Naive thymus-derived CD8-positive, alpha-beta T cell (primary cell): ENCODE data around the gene SRPK2. TPM values are rescaled to one million over a fixed set of nuclear protein-coding genes. Genes with fewer than 3 reads are reported as not detected.

Source experiments
- ATAC-seq, 2 donors: fragments of 150-1000 bp; cut with Tn5 transposase in 1 of 2; sonication (Bioruptor Pico), chemical (Tn5 transposase) in 1 of 2; 1 replicate in 1 of 2; 2 replicates in 1 of 2; pipeline ENCODE4 v1.10.0; 2021; ENCODE audit warnings: mild to moderate bottlenecking in 2 of 2, moderate library complexity in 2 of 2
- POLR2A ChIA-PET: fragments of 350-600 bp; sonication (Branson Sonifier 250); formaldehyde crosslinking; loops from one replicate; lab custom pipeline; 2021; ENCODE audit warnings: antibody characterized with exemption; lab: Charles Lee
- DNase-seq, 10 donors: peaks; one replicate each; pipeline versions ENCODE4 v3.0.0 to v3.0.0-alpha.2; 2020 to 2022
- H3K27ac Mint-ChIP-seq, 10 donors: one replicate each; pipeline ENCODE4 v1.8.0; 2020 to 2022; ENCODE audit warnings: mild to moderate bottlenecking in 10 of 10, mixed read lengths in 10 of 10, moderate library complexity in 4 of 10, inconsistent platforms in 1 of 10
- H3K27me3 Mint-ChIP-seq, 5 donors: one replicate each; pipeline ENCODE4 v1.8.0; 2021 to 2022; ENCODE audit warnings: mixed read lengths in 5 of 5
- H3K36me3 Mint-ChIP-seq, 3 donors: one replicate each; pipeline ENCODE4 v1.8.0; 2020 to 2022; ENCODE audit warnings: mixed read lengths in 3 of 3, mild to moderate bottlenecking in 2 of 3, inconsistent platforms in 1 of 3
- H3K4me1 Mint-ChIP-seq, 4 donors: one replicate each; pipeline ENCODE4 v1.8.0; 2021 to 2022; ENCODE audit warnings: mixed read lengths in 4 of 4
- H3K4me3 Mint-ChIP-seq, 10 donors: one replicate each; pipeline ENCODE4 v1.8.0; 2020 to 2022; ENCODE audit warnings: mild to moderate bottlenecking in 10 of 10, mixed read lengths in 10 of 10, moderate library complexity in 6 of 10, inconsistent platforms in 1 of 10
- H3K9me3 Mint-ChIP-seq, 9 donors: one replicate each; pipeline ENCODE4 v1.8.0; 2020 to 2022; ENCODE audit warnings: mixed read lengths in 9 of 9, mild to moderate bottlenecking in 3 of 9, inconsistent platforms in 1 of 9, moderate library complexity in 1 of 9
- polyA plus RNA-seq, 3 donors: library from polyadenylated mRNA; unstranded; fragments of 300-500 nt; fragmentation: Illumina TruSeq; gene quantifications; one replicate each; pipeline ENCODE4 v1.2.3, GENCODE V29; 2021
- total RNA-seq, 8 experiments: library from RNA in 2 of 8; stranded (reverse) in 2 of 8; gene quantifications; one replicate each; pipeline ENCODE4 v1.2.3 and lab custom pipeline; 2021 to 2026

The SRPK2 gene
- total and polyA plus RNA-seq, 5 experiments from 2014 or later: 39.2 to 47.1 (median 40.4) TPM

DNA sequence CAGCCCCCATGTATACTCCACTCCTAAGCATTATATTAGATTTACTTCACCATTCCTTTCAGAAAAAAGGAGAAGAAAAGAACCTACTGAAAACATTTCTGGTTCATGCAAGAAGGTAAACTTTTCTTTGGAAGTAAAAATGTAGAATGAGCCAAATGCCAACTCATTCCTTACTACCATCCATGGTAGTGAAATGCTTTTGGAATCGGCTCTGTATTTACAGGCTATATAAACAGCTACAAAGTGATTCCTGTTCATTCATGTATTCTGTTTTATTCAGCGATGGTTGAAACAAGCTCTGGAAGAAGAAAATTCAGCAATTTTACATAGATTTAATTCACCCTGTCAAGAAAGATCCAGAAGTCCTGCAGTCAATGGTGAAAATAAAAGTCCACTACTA is 283.1 kb downstream of the SRPK2 start:
- Mint-ChIP-seq H3K4me1 (peaks cover 5 to 11% (median 7%) of the 10 kb centered on the region in 4 donors), H3K9me3 (no peaks in the 10 kb centered on the region), H3K36me3 (peaks cover 9 to 88% (median 16%) of the 10 kb centered on the region in 3 donors), H3K4me3 (no peak overlapping the region), H3K27me3 (no peaks in the 10 kb centered on the region), H3K27ac (peak overlapping the region in 5 of 10 donors; percentile 11 to 79 (median 50))
- POLR2A ChIA-PET: no interaction called here
- ATAC-seq (no peak), DNase-seq (no peak)

DNA sequence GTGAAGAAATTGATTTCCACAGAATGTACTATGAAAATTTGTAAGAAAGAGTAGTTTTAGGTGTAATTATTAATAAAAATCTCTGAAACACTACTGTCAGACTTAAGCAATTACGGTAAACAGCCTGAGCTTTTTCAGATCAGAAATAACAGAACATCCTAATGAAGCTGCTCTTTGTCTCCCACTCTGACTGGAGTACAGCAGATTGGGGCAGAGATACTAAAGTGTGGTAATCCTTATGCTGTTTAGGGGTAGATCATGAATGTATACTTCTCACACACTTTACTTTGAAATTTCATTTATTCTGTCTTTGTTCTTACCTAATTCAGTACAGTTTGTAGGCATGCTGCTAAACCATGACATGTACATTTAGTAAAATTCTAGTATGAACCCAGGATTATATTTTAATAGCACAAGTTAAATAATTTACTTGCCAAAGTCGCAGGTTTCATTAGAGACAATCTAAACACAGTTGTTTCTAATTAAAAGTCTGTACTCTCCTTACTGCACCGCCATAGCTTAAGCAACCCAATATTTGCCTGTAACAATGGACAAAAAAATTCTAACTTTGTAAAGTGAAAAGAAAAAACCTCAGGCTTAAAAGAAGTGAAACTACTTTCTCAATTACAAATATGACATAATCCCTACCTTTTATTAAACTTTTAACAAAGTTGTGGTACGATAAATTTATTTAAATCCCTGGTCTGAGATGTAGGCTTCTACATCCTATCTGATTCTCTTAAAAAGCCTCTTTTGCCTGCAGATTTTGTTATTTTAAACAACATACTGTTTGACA is 286.0 kb downstream of the SRPK2 start:
- H3K4me1 Mint-ChIP-seq: peaks cover 3 to 23% (median 17%) of the 10 kb centered on the region in 4 donors
- H3K4me3 Mint-ChIP-seq: no peak overlapping the region
- DNase-seq: no peak
- peaks cover 4 to 86% (median 16%) of the 10 kb centered on the region in 3 donors for H3K36me3 Mint-ChIP-seq
- peak overlapping the region; percentile 3 to 80 (median 64) for H3K27ac Mint-ChIP-seq
- POLR2A ChIA-PET: no interaction called here
- no peak for ATAC-seq
- no peaks in the 10 kb centered on the region for H3K9me3 Mint-ChIP-seq
- H3K27me3 Mint-ChIP-seq: no peaks in the 10 kb centered on the region

DNA sequence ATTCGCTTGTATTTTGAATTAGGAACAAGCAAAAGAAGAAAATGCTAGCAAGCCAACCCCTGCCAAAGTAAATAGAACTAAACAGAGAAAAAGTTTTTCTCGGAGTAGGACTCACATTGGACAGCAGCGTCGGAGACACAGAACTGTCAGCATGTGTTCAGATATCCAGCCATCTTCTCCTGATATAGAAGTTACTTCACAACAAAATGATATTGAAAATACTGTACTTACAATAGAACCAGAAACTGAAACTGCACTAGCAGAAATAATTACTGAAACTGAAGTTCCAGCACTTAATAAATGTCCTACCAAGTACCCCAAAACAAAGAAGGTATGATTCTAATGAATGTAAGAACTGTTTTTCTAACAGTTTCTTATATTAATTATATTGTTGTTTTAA is 286.9 kb downstream of the SRPK2 start:
- no peaks in the 10 kb centered on the region for H3K9me3 Mint-ChIP-seq
- ATAC-seq (no peak), DNase-seq (no peak)
- H3K36me3 Mint-ChIP-seq: peaks cover 4 to 86% (median 16%) of the 10 kb centered on the region in 3 donors
- no peak overlapping the region for H3K4me3 Mint-ChIP-seq
- H3K4me1 Mint-ChIP-seq: peaks cover 3 to 26% (median 20%) of the 10 kb centered on the region in 4 donors
- POLR2A ChIA-PET: no interaction called here
- H3K27me3 Mint-ChIP-seq: no peaks in the 10 kb centered on the region
- H3K27ac Mint-ChIP-seq: peak overlapping the region in 4 of 10 donors; percentile 23 to 28 (median 26)

DNA sequence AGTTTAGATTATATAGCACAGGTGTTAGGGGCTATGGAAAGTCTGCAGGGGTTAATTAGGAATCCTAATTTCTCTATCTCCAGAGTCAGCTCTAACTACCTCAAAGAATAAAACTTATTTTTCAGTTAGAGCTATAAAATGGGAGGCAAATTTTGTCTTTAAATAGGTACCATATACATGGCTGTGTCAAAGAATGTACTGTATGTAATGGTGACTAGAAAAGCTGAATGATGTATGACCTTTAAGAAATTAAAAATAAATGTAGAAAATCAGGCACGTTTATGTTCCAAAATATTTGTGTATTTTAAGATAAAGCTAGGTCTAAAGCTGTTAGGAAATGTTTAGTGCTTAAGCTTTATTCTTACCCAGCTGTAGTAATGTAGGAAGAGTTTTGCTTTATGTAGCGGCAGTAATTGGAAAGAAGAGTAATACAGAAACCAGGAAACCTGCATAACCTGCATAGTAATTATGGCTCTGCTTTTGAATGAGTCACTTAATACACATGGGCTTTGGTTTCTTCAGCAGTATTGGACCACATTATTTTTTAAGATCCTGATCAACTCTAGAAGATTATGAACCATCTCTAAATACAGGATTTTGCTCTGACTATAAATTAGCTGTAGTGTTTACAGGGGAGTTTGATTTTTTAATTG is 289.7 kb downstream of the SRPK2 start:
- H3K9me3 Mint-ChIP-seq: no peaks in the 10 kb centered on the region
- no peak for ATAC-seq
- peaks cover 5 to 33% (median 22%) of the 10 kb centered on the region in 4 donors for H3K4me1 Mint-ChIP-seq
- no peak overlapping the region for H3K4me3 Mint-ChIP-seq
- H3K27me3 Mint-ChIP-seq: no peaks in the 10 kb centered on the region
- POLR2A ChIA-PET: interaction anchor here (1.0 kb wide), 1 partner anchor 18 kb away, joined by 3 read pairs; no protein-coding TSS in a partner anchor
- DNase-seq: no peak
- peak overlapping the region in 9 of 10 donors; percentile 39 to 85 (median 69) for H3K27ac Mint-ChIP-seq
- H3K36me3 Mint-ChIP-seq: peaks cover 0 to 85% (median 15%) of the 10 kb centered on the region in 3 donors

DNA sequence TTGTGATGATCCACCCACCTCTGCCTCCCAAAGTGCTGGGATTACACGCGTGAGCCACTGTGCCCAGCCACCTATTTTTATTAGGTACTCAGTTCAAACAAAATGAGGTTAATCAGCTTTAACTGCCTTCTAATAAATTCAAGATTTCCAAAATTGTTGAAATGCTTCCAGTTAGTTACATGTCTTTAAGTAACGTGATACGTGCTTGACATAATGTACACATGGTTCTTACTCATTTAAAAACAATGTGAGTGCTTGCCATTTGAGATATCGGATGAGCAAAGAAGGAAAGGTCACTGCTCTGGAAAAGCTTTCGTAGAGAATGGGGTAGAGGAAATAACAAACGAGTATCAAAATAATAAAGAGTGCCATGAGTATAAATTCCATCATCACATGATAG is 291.1 kb downstream of the SRPK2 start:
- no peak for DNase-seq
- H3K4me1 Mint-ChIP-seq: peaks cover 2 to 28% (median 17%) of the 10 kb centered on the region in 4 donors
- H3K27me3 Mint-ChIP-seq: no peaks in the 10 kb centered on the region
- POLR2A ChIA-PET: interaction anchor here (0.8 kb wide), 1 partner anchor 84 kb away, joined by 3 read pairs; no protein-coding TSS in a partner anchor
- peak overlapping the region in 5 of 10 donors; percentile 1 to 53 (median 29) for H3K27ac Mint-ChIP-seq
- no peak for ATAC-seq
- H3K9me3 Mint-ChIP-seq: no peaks in the 10 kb centered on the region
- H3K4me3 Mint-ChIP-seq: no peak overlapping the region
- H3K36me3 Mint-ChIP-seq: peaks cover 0 to 83% (median 10%) of the 10 kb centered on the region in 3 donors

DNA sequence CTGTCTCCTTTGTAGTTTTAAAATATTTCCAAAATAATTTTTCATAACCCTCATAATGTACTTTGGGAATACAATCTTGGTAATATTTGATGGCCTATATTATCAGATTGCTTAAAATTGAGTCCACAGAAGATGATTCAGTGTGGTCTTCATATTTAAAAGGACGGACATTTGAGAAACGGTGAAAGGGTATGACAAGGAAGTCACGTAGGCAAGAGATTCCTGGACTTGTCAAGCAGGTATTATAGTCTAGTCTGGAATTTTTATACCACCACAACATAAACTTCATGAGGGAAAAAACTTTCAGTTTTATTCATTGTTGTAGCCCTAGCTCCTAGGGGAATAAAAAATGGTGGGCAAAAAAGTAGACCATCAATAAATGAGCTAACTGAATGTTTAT is 292.4 kb downstream of the SRPK2 start:
- peak overlapping the region in 6 of 10 donors; percentile 20 to 54 (median 37) for H3K27ac Mint-ChIP-seq
- peaks cover 2 to 26% (median 17%) of the 10 kb centered on the region in 4 donors for H3K4me1 Mint-ChIP-seq

GRCh38 chr7:105094966-105095365 is 293.8 kb downstream of the SRPK2 start:
- no peaks in the 10 kb centered on the region for H3K9me3 Mint-ChIP-seq
- H3K27me3 Mint-ChIP-seq: no peaks in the 10 kb centered on the region
- POLR2A ChIA-PET: no interaction called here
- H3K4me1 Mint-ChIP-seq: peaks cover 2 to 19% (median 15%) of the 10 kb centered on the region in 4 donors
- DNase-seq (no peak), ATAC-seq (no peak)
- peaks cover 0 to 88% (median 11%) of the 10 kb centered on the region in 3 donors for H3K36me3 Mint-ChIP-seq
- peak overlapping the region in 8 of 10 donors; percentile 7 to 76 (median 44) for H3K27ac Mint-ChIP-seq
- H3K4me3 Mint-ChIP-seq: no peak overlapping the region

More for the DNA sequence above, 292.4 kb downstream of the SRPK2 start:
- ATAC-seq: no peak
- Mint-ChIP-seq H3K27me3 (no peaks in the 10 kb centered on the region), H3K9me3 (no peaks in the 10 kb centered on the region), H3K4me3 (no peak overlapping the region), H3K36me3 (peaks cover 0 to 88% (median 9%) of the 10 kb centered on the region in 3 donors)
- no peak for DNase-seq
- POLR2A ChIA-PET: no interaction called here

- DNase-seq: no peak
- peaks cover 0 to 82% (median 6%) of the 10 kb centered on the region in 3 donors for H3K36me3 Mint-ChIP-seq
- no peak overlapping the region for H3K4me3 Mint-ChIP-seq
- H3K27me3 Mint-ChIP-seq: no peaks in the 10 kb centered on the region
- H3K27ac Mint-ChIP-seq: peak overlapping the region; percentile 0 to 84 (median 40)
- H3K9me3 Mint-ChIP-seq: no peaks in the 10 kb centered on the region
- peaks cover 3 to 15% (median 7%) of the 10 kb centered on the region in 4 donors for H3K4me1 Mint-ChIP-seq
- ATAC-seq: no peak
- POLR2A ChIA-PET: no interaction called here
Observed at GRCh38 chr7:105088456-105088855, 300.3 kb downstream of the SRPK2 start.

- Mint-ChIP-seq H3K9me3 (no peaks in the 10 kb centered on the region), H3K4me1 (peaks cover 6 to 19% (median 9%) of the 10 kb centered on the region in 4 donors), H3K36me3 (peaks cover 0 to 82% (median 6%) of the 10 kb centered on the region in 3 donors), H3K27me3 (no peaks in the 10 kb centered on the region), H3K4me3 (no peak overlapping the region), H3K27ac (peak overlapping the region in 4 of 10 donors; percentile 10 to 83 (median 22))
- DNase-seq (no peak), ATAC-seq (no peak)
- POLR2A ChIA-PET: interaction anchor here (0.6 kb wide), 1 partner anchor 33 kb away, joined by 9 read pairs; no protein-coding TSS in a partner anchor
Observed at GRCh38 chr7:105087981-105088380, 300.7 kb downstream of the SRPK2 start.

DNA sequence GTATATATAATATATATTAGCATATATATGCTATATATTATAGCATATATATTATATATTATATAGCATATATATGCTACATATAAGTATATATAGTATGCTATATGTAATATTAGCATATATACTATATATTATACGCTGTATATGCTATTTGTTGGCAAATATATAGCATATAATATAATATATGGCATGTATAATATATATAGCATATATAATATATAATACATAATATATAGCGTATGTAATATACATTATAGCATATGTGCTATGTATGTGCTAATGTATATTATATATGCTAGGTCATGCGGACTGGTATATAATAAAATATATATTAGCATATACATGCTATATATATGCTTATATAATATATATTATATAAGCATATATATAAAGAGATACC is 301.9 kb downstream of the SRPK2 start:
- Mint-ChIP-seq H3K4me3 (no peak overlapping the region), H3K36me3 (peaks cover 0 to 82% (median 10%) of the 10 kb centered on the region in 3 donors), H3K27ac (no peak overlapping the region), H3K9me3 (no peaks in the 10 kb centered on the region), H3K4me1 (peaks cover 9 to 27% (median 14%) of the 10 kb centered on the region in 4 donors), H3K27me3 (no peaks in the 10 kb centered on the region)
- no peak for DNase-seq
- ATAC-seq: no peak
- POLR2A ChIA-PET: interaction anchor here (1.1 kb wide), 1 partner anchor 13 kb away, joined by 4 read pairs; no protein-coding TSS in a partner anchor

DNA sequence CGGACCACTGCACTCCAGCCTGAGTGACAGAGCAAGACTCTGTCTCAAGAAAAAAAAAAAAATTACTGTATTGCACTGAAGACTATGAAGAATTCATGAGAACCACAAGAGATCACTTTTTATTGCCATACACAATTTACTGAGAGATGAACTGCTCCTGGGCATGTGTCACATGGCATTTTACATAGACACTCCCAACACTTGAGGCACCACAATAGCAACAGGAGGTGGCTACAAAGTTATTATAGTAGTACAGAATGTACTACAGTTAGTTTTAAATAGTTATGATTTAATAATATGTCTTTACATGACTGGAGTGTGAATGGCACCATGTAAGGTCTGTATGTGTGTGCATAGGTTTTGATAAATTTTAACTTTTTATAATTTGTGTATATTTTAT is 304.1 kb downstream of the SRPK2 start:
- DNase-seq (no peak), ATAC-seq (no peak)
- Mint-ChIP-seq H3K36me3 (peaks cover 0 to 82% (median 14%) of the 10 kb centered on the region in 3 donors), H3K9me3 (no peaks in the 10 kb centered on the region), H3K4me1 (peaks cover 8 to 27% (median 13%) of the 10 kb centered on the region in 4 donors), H3K27ac (peak overlapping the region in 4 of 10 donors; percentile 40 to 63 (median 55)), H3K27me3 (no peaks in the 10 kb centered on the region), H3K4me3 (no peak overlapping the region)
- POLR2A ChIA-PET: no interaction called here

- ATAC-seq (no peak), DNase-seq (no peak)
- POLR2A ChIA-PET: interaction anchor here (0.9 to 1.4 kb wide), 2 partner anchors 66 to 95 kb away, joined by 4 to 6 read pairs; partner anchors contain the start of gene KMT2E
- peaks cover 0 to 94% (median 19%) of the 10 kb centered on the region in 3 donors for H3K36me3 Mint-ChIP-seq
- H3K27ac Mint-ChIP-seq: peak overlapping the region in 2 of 10 donors; percentile 22 to 44
- no peaks in the 10 kb centered on the region for H3K27me3 Mint-ChIP-seq
- H3K4me3 Mint-ChIP-seq: no peak overlapping the region
- no peaks in the 10 kb centered on the region for H3K9me3 Mint-ChIP-seq
- H3K4me1 Mint-ChIP-seq: peaks cover 4 to 27% (median 15%) of the 10 kb centered on the region in 4 donors
Observed at GRCh38 chr7:105079348-105079747, 309.4 kb downstream of the SRPK2 start.
